Esophagus muscularis mucosa (tissue), 3 donors: ENCODE data around the gene TRIAP1.

Experiments used
- CTCF ChIP-seq, 3 experiments: fragments of 200-600 bp in 2 of 3; fragments of 450-650 bp in 1 of 3; sonication (generic) in 2 of 3; IDR thresholded peaks; one replicate each; pipeline ENCODE4 v1.5.1; 2017 to 2019; ENCODE audit warnings: antibody characterized with exemption in 3 of 3, mild to moderate bottlenecking in 2 of 3, moderate library complexity in 1 of 3
- EP300 ChIP-seq: sonication (generic); formaldehyde crosslinking; IDR thresholded peaks from one replicate; pipeline ENCODE4 v1.6.1; 2017; ENCODE audit warnings: antibody characterized with exemption

- TF ChIP-seq CTCF (IDR thresholded peaks at IDR 0.05) (no peak), EP300 (no peak)
Observed at GRCh38 chr12:120467439-120467838, 21.3 kb upstream of the TRIAP1 start.
